Esophagus (tissue), 2 donors: ENCODE results near the gene PROZ. TPM values are rescaled to one million over a fixed set of nuclear protein-coding genes. Genes with fewer than 3 reads are reported as not detected.

Experiments
- polyA plus RNA-seq, 2 donors: library from polyadenylated mRNA; stranded (reverse); fragments of 200-250 nt; gene quantifications; one replicate each; pipeline ENCODE4 v1.2.3, GENCODE V29; 2013
- donor health status: healthy with polysubstance abuse.
- donor health status: Bipolar disorder and iron deficiency.

The PROZ gene
- polyA plus RNA-seq, 2 donors: not detected

Other genes starting within 250 kb of the PROZ start
- 10 to 100 TPM; 10.9 to 19.4 TPM for gene MCF2L, start 189.4 kb upstream of the PROZ start, polyA plus RNA-seq
- under 1 TPM in 1 of 2 donors, not detected in 1; 0.01 TPM for gene F7, start 52.9 kb upstream of the PROZ start, polyA plus RNA-seq
- 1 to 10 TPM; 1.6 to 4.5 TPM for gene F10, start 35.8 kb upstream of the PROZ start, polyA plus RNA-seq
- 10 to 100 TPM; 17.8 to 20.7 TPM for gene PCID2, start 50.0 kb downstream of the PROZ start, polyA plus RNA-seq
- gene CUL4A, start 51.0 kb downstream of the PROZ start, polyA plus RNA-seq: 10 to 100 TPM; 21.0 to 31.2 TPM
- gene LAMP1, start 138.6 kb downstream of the PROZ start, polyA plus RNA-seq: 10 to 100 TPM; 45.5 to 71.5 TPM
- gene GRTP1, start 205.5 kb downstream of the PROZ start, polyA plus RNA-seq: 10 to 100 TPM; 13.9 to 15.8 TPM